ENCODE data around the gene VCPKMT.

Gene VCPKMT

GRCh38 chr14:50064993-50065392, 51.4 kb downstream of the VCPKMT start:
- H3K27me3 ChIP-seq (ENCODE audit: insufficient read depth, insufficient read length): no peaks in the 10 kb centered on the region
- no peak overlapping the region for H3K4me3 ChIP-seq (ENCODE audit: insufficient read length, low read depth)
- peaks cover 11% of the 10 kb centered on the region for H3K9me3 ChIP-seq (ENCODE audit: insufficient read depth, low read length)
- DNase-seq (ENCODE audit: low read depth, low spot score): no peak
- no peak overlapping the region for H3K9ac ChIP-seq (ENCODE audit: insufficient read length, low read depth)
- peaks cover 2% of the 10 kb centered on the region for H3K4me1 ChIP-seq (ENCODE audit: insufficient read depth, insufficient read length)
- TF ChIP-seq YY1 (IDR thresholded peaks at IDR 0.05; ENCODE audit: insufficient read depth, insufficient read length) (no peak), ZNF274 (IDR thresholded peaks at IDR 0.05; ENCODE audit: low read depth, low read length) (no peak), SUZ12 (IDR thresholded peaks at IDR 0.05; ENCODE audit: extremely low read depth, insufficient read depth, insufficient read length) (no peak)
- H3K36me3 ChIP-seq (ENCODE audit: insufficient read depth, insufficient read length, low read length): no peaks in the 10 kb centered on the region

- no peak overlapping the region for H3K9ac ChIP-seq (ENCODE audit: insufficient read length, low read depth)
- H3K4me3 ChIP-seq (ENCODE audit: insufficient read length, low read depth): no peak overlapping the region
Measured at GRCh38 chr14:50063876-50064420, 52.4 kb downstream of the VCPKMT start.

GRCh38 chr14:50062438-50063085, 53.8 kb downstream of the VCPKMT start:
- Histone ChIP-seq H3K36me3 (ENCODE audit: insufficient read depth, insufficient read length, low read length) (no peaks in the 10 kb centered on the region), H3K27me3 (ENCODE audit: insufficient read depth, insufficient read length) (no peaks in the 10 kb centered on the region), H3K9ac (ENCODE audit: insufficient read length, low read depth) (no peak overlapping the region), H3K4me3 (ENCODE audit: insufficient read length, low read depth) (no peak overlapping the region), H3K4me1 (ENCODE audit: insufficient read depth, insufficient read length) (peaks cover 5% of the 10 kb centered on the region), H3K9me3 (ENCODE audit: insufficient read depth, low read length) (0 out of 2 replicates have a peak, but pooled peaks cover under 1% of the 10 kb centered on the region)
- TF ChIP-seq ZNF274 (IDR thresholded peaks at IDR 0.05; ENCODE audit: low read depth, low read length) (no peak), SUZ12 (IDR thresholded peaks at IDR 0.05; ENCODE audit: extremely low read depth, insufficient read depth, insufficient read length) (no peak), YY1 (IDR thresholded peaks at IDR 0.05; ENCODE audit: insufficient read depth, insufficient read length) (no peak)
- no peak for DNase-seq (ENCODE audit: low read depth, low spot score)

More at GRCh38 chr14:50063876-50064420, 52.4 kb downstream of the VCPKMT start:
- TF ChIP-seq YY1 (IDR thresholded peaks at IDR 0.05; ENCODE audit: insufficient read depth, insufficient read length) (no peak), ZNF274 (IDR thresholded peaks at IDR 0.05; ENCODE audit: low read depth, low read length) (no peak), SUZ12 (IDR thresholded peaks at IDR 0.05; ENCODE audit: extremely low read depth, insufficient read depth, insufficient read length) (no peak)
- H3K36me3 ChIP-seq (ENCODE audit: insufficient read depth, insufficient read length, low read length): no peaks in the 10 kb centered on the region
- peaks cover 11% of the 10 kb centered on the region for H3K9me3 ChIP-seq (ENCODE audit: insufficient read depth, low read length)
- no peaks in the 10 kb centered on the region for H3K27me3 ChIP-seq (ENCODE audit: insufficient read depth, insufficient read length)
- H3K4me1 ChIP-seq (ENCODE audit: insufficient read depth, insufficient read length): peaks cover 5% of the 10 kb centered on the region
- DNase-seq (ENCODE audit: low read depth, low spot score): no peak

- H3K36me3 ChIP-seq (ENCODE audit: insufficient read depth, insufficient read length, low read length): no peaks in the 10 kb centered on the region
- TF ChIP-seq YY1 (IDR thresholded peaks at IDR 0.05; ENCODE audit: insufficient read depth, insufficient read length) (no peak), ZNF274 (IDR thresholded peaks at IDR 0.05; ENCODE audit: low read depth, low read length) (no peak), SUZ12 (IDR thresholded peaks at IDR 0.05; ENCODE audit: extremely low read depth, insufficient read depth, insufficient read length) (no peak)
- H3K27me3 ChIP-seq (ENCODE audit: insufficient read depth, insufficient read length): no peaks in the 10 kb centered on the region
- H3K4me1 ChIP-seq (ENCODE audit: insufficient read depth, insufficient read length): peaks cover 5% of the 10 kb centered on the region
- DNase-seq (ENCODE audit: low read depth, low spot score): no peak
- no peaks in the 10 kb centered on the region for H3K9me3 ChIP-seq (ENCODE audit: insufficient read depth, low read length)
- no peak overlapping the region for H3K4me3 ChIP-seq (ENCODE audit: insufficient read length, low read depth)
- H3K9ac ChIP-seq (ENCODE audit: insufficient read length, low read depth): no peak overlapping the region
Measured at GRCh38 chr14:50061664-50062437, 54.5 kb downstream of the VCPKMT start.

GRCh38 chr14:50060871-50061663, 55.3 kb downstream of the VCPKMT start:
- Histone ChIP-seq H3K36me3 (ENCODE audit: insufficient read depth, insufficient read length, low read length) (no peaks in the 10 kb centered on the region), H3K9me3 (ENCODE audit: insufficient read depth, low read length) (no peaks in the 10 kb centered on the region), H3K27me3 (ENCODE audit: insufficient read depth, insufficient read length) (no peaks in the 10 kb centered on the region), H3K9ac (ENCODE audit: insufficient read length, low read depth) (no peak overlapping the region), H3K4me3 (ENCODE audit: insufficient read length, low read depth) (no peak overlapping the region), H3K4me1 (ENCODE audit: insufficient read depth, insufficient read length) (peaks cover 5% of the 10 kb centered on the region)
- TF ChIP-seq SUZ12 (IDR thresholded peaks at IDR 0.05; ENCODE audit: extremely low read depth, insufficient read depth, insufficient read length) (no peak), YY1 (IDR thresholded peaks at IDR 0.05; ENCODE audit: insufficient read depth, insufficient read length) (no peak), ZNF274 (IDR thresholded peaks at IDR 0.05; ENCODE audit: low read depth, low read length) (no peak)
- DNase-seq (ENCODE audit: low read depth, low spot score): no peak

GRCh38 chr14:50059763-50060616, 56.4 kb downstream of the VCPKMT start:
- H3K9ac ChIP-seq (ENCODE audit: insufficient read length, low read depth): no peak overlapping the region
- no peak overlapping the region for H3K4me3 ChIP-seq (ENCODE audit: insufficient read length, low read depth)
- no peak for TF ChIP-seq SUZ12 (IDR thresholded peaks at IDR 0.05; ENCODE audit: extremely low read depth, insufficient read depth, insufficient read length)
- no peak for TF ChIP-seq ZNF274 (IDR thresholded peaks at IDR 0.05; ENCODE audit: low read depth, low read length)
- TF ChIP-seq YY1 (IDR thresholded peaks at IDR 0.05; ENCODE audit: insufficient read depth, insufficient read length): no peak
- no peaks in the 10 kb centered on the region for H3K36me3 ChIP-seq (ENCODE audit: insufficient read depth, insufficient read length, low read length)
- H3K9me3 ChIP-seq (ENCODE audit: insufficient read depth, low read length): no peaks in the 10 kb centered on the region
- no peak for DNase-seq (ENCODE audit: low read depth, low spot score)
- peaks cover 5% of the 10 kb centered on the region for H3K4me1 ChIP-seq (ENCODE audit: insufficient read depth, insufficient read length)
- no peaks in the 10 kb centered on the region for H3K27me3 ChIP-seq (ENCODE audit: insufficient read depth, insufficient read length)

All from NT2/D1 (cell line).